NCI-H1105 treated with DMSO at 0.1 percent for 48 hours (cell line): ENCODE results near the gene SMC1A.
"Not testable (repeated sequence)": the region's sequence is repeated elsewhere in the genome, so short reads cannot be mapped to it uniquely, and the experiment has no call there.

Experiments used
- DNase-seq: peaks from one replicate; lab custom pipeline; 2025; lab: John Stamatoyannopoulos, UW

The SMC1A gene

DNA sequence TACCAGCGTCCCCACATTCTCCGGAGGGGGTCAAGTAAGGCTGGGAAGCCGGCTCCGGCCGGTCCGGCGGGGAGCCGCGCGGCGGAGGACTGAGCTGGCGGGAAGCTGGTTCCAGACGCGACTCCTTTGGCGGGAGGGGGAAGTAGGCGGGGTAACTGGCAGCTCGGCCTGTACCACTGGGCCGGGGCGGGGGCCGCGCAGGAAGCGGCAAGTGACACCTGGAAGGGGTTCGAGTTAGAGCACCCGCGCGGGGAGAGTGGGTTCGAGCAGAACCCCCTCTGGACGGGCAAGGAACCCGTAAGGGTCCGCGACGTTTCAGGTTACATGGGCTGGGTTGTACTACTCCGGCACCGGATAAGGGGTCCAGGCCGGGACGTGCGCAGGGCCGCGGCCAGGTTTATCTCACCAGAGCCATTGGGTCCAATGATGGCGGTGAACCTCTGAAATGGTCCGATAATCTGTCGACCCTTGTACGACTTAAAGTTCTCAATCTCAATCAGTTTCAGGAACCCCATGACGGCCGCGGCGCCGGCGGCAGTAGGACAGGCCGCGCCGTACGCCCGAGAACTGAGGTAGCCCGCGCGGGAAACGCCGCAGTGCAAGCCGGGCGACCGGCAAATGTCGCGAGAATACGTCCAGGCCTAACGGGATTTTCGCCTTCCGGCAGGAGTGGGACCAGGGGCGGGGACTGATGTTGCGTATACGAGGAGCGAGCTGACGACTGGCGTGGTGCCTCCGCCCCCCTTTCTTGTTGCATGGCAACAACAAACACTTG, at the start of gene SMC1A:
SMC1A (minus strand) TSS at position 569 of the 775 bp plus-strand sequence; CDS start at position 515, 54 bp downstream.
- DNase-seq, result peak; percentile 94

DNA sequence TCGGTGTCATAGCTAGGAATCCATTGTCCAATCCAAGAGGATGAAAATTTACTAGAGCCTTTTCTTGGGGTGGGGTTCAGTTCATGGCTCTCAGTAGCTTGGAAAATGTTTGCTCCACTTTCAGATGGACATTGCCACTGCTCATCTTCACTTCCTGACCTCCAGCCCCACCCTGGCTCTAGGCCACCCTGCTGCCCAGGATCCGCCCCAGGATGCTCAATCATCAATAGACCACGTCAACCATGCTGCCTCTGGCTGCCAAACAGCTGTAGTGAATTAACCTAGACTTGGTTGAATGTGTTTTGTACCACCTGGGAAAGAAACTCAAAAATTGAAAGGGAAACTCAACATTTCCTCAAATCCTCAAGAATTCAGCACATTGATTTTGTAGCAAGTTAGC, 48.9 kb upstream of the SMC1A start:
- no peak for DNase-seq

DNA sequence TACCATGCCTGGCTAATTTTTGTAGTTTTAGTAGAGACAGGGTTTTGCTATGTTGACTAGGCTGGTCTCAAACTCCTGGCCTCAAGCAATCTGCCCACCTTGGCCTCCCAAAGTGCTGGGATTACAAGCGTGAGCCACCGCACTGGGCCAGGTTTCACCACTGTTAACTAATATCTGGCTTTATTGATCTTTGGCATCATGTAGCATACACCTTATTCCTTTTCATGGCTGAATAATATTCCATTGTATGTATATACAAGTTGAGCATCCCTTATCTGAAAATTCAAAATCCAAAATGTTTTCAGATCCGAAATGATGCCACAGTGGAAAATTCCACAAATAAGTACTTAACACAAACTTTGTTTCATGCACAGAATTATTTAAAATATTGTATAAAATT, 46.2 kb upstream of the SMC1A start:
- DNase-seq, result not testable (repeated sequence)

DNA sequence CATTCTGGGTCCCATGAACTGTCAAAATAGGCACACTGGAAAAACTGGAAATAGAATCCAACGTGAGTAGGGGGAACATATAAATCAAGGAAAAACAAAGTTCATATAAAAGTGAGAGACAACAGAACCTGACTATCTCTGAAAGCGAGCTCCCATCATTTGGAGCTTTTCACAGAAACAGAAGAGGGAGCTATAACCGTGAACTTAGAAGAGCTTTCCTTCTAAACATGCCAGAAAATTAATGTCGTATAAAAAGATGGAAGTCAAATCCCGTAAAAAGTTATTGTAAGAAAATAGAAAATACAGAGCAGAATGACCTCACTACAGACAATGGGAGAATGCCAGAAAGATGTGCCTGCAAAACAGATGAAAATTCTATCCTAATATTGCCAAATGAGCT, 35.6 kb upstream of the SMC1A start:
- no peak for DNase-seq

DNA sequence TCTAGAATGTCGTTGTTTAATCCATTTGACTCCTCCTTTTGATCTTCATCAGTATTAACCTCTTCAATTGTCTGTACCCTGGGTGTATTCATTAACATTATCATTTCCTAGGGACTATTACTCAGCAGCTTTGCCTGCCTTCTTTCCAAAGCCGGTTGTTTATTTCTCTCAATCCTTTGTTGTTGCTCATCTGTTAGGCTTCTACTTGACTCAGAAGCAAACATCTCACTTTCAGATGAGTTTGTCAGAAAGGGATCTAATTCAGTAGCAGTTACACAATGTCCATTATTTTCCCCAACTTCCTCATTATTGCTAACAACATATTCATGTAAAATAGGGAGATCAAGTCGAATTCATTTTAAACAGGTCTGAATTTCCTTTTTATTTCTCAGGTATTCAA, 33.8 kb upstream of the SMC1A start:
- DNase-seq, result no peak

DNA sequence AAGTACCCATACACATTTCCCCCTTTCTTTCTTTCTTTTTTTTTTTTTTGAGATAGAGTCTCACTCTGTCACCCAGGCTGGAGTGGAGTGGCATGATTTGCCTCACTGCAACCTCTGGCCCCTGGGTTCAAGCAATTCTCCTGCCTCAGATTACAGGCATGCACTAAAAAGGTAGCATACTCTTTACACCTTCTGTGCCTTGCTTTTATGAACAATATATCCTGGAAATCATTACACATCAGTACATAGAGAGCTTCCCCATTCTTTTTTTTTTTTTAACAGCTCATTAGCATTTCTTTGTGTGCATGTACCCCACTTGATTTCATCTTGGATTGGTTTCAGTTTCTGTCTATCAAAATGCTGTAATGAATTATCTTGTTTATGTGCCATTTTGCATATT, 30.4 kb upstream of the SMC1A start:
- DNase-seq, result no peak

DNA sequence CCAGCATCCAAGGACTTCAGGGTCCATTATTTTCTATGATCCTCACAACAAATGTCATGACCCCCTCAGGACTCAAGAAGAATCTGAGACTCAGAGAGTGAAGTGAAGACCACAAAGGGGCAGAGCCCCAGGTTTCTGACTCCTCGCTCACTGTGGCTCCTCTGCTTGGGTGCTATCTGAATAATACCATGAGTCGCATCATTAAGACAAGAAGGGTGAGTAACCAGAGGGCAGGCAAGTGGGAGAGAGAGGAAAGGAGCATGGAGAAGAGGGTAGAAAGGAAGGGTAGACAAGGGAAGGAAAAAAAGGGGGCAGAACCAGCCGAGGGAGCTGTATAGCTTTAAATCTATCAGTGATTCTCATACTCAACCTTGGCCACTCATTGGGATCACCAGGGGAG, 27.2 kb upstream of the SMC1A start:
- no peak for DNase-seq

DNA sequence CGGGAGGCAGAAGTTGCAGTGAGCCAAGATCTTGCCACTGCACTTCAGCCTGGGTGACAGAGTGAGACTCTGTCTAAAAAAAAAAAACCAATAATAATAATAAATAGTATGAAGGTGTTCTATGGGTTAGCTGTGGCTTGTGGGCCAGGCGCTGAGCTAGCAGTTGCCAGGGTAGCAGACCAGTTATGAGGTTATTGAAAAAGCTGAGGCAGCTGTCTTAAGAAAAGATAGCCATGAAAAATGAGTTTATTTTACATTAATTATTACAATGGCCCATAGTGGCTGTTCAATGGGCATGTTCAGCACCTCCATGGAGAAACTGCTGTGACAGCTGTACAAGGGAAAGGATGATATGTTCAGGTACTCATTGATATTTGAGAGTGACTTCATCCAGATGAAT, 25.0 kb upstream of the SMC1A start:
- DNase-seq, result no peak

DNA sequence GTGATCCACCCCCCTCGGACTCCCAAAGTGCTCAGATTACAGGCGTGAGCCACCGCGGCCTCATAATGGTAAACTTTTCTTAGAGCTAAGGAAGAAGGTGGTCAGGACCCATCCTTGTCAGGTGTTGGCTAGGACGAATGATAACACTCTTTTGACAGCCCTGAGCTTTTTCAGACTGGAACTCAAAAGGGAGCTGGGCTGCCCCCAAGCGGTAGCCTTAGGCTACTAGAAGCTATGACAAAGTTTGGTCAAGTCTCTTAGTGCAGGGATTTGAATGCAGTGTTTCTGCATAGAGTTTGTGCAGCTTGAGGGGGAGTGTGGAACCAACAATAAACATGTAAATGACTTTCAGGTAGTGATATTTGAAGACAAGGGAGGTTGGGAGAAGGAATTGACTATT, 23.5 kb upstream of the SMC1A start:
- DNase-seq, result no peak

DNA sequence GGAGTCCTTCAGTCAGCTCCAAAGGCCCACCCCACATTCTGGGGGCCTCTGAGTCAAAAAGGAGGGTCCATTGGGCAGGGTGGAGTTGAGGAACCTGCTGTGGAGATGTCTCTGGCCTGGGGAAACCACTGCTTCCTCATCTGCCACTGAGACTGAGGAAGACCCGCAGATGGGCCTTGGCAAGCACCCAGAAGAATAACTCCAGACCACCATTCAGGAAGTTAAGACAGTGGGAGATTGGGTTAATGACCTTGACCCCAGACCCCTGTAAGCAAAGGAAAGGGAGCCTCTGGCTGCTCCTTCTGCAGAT, 19.8 kb upstream of the SMC1A start:
- DNase-seq, result no peak

DNA sequence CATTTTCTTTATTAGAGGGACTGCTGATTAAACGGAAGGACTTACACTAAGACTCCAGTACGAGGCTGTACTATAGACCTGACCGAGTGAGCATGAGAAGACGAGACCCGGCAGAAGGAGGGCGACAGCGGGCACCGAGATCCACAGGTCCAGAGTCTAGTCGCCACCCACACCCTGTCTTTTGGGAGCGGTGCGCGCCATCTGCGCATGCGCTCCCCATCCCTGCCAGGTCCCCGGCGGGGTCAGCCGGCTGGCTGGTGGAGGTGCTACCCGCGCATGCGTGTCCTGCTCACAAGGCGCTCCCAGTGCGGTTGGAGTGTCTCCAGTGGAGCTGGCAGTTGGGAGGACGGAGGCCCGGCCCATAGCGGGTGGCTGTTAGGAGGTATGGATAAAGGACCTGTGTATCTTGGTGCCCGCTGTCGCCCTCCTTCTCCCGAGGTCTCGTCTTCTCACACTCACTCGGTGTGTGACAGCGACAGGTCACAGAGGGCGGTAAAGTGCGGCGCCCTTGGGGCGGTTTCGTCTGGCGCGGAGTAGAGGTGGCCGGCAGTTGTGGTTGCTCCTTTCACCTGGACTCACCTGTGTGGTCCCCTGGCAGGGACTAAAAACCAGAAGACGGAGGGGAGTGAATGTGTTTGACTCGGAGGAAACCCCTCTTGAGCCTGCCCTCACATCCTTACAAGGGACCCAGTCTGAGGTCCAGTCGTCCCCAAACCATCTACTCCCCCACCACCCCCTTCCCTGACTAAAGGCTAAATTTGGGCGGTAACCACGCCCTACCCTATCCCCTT, 19.3 kb upstream of the SMC1A start:
- peak; percentile 84 for DNase-seq

DNA sequence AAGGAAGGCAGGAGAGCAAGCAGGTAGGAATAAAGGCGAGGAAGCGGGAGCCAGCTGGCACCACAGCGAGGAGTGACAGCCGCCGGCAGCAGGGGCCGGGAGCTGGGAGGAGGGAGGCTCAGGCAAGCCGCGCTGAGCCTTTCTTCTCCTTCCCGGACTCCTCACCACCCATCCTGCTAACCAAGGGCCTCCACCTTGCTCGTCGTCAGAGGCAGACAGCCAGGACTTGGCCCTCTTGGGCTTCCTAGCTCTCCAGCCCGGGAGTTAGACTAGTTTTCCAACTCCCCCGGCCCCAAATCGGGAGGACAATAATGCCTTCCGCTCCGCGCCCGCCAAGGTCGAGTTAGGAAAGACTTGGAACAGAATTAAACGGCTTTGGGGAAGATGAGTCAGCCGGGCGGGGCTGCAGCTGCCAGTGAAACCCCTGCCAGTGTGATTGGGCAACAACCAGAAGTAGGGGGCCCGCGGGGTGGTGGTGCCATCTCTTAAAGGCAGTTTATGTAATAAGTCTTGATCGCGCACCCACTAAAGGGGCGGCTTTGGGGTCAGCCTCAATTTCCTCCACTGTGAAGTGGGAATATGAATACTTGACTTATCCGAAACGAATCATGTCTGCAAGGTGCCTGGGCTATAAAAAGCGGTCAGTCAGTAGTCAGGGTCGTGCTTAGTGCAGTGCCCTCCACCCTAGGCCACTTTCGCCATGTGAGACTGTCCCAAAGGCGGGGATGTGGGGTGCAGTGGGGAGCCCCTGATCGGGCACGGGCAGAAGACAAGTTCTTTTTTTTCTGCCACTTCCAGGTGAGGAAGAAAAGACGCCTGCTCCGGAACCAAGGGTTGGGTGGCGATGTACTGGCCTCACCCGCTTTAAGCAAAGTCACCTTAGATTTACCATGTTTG, 18.4 kb upstream of the SMC1A start:
- peak; percentile 17 for DNase-seq

DNA sequence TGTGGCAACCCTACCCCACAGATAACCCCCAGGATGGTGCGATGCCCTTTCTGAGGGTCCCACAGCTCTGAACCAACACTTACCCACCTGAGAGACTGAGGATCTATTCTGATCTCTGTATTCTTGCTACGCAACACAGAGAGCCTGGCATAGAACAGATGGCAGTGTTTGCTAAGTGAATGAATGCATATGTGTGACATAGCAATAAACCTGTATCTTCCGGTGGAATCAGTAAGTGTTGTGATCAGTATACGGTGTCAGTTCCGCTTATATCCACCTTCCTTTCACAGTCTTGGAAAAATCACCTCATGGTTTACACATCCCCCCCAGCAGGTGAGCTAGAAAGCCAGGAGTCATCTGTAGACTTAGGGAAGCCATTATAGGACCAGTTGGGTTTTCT, 17.6 kb upstream of the SMC1A start:
- DNase-seq, result peak; percentile 17

DNA sequence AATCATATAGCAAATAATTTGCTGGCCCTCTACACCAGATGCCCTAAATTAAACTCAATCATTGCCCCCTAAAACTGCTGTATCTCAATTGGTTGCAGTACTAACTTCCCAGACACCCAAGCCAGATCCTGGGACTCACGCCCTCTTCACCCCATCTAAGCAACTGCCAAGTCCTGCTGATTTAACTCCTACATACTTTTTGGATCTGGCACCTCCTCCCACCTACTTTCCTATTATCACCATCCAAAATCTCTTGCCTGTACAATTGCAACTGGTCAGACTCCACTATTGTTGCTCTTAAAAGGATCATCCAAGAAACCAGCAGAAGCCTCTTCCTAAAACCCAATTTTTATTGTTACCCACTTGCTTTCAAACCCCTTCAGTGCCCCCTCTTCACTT, 16.4 kb upstream of the SMC1A start:
- no peak for DNase-seq

DNA sequence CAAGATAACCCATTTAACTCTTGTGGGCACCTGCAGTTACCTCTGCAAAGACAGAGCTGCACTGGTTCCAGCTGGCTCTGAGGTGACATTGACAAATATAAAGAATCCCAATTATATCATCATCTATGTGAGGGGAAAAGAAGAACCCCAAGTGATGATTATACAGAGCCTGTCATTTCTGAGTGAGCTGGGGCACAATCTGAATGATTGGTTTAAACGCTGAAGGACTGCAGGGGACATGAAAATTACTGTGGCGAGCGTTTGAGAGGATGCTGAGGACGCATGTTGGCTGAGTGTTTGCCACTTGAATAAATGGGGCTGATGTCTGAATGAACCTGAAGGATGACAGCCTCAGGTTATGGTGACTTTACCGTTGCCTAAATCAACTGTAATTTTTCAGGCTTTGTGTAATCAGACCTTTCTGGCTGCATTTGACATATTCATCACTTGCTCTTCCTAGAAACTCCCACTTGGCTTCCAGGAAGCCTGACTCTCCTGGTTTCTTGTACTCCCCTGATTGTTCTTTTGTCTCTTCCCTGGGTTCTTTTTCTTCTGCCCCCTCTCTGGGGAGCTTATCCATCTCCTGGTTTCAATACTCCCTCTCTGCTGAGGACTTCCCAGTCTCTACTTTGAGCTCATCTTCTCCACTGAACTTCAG, 15.8 kb upstream of the SMC1A start:
- no peak for DNase-seq

DNA sequence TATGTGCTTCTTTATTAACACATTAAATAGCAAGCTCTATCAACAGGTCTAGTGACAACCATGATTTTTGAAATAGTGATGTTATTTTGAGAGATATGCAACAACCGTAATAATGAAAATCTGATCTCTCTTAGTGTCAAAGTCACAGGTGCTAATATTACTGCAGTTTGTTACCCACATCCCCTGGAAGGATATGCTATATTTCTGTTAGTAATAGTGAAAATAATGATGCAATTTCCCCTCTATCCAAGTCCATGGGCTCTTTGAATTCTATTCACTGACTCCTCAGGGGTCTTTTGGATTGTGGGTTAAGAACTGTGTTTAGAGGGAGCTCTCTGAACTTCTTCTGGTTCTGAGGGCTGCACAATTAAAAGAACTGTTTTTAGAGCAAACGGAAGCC, 14.8 kb upstream of the SMC1A start:
- DNase-seq, result no peak

DNA sequence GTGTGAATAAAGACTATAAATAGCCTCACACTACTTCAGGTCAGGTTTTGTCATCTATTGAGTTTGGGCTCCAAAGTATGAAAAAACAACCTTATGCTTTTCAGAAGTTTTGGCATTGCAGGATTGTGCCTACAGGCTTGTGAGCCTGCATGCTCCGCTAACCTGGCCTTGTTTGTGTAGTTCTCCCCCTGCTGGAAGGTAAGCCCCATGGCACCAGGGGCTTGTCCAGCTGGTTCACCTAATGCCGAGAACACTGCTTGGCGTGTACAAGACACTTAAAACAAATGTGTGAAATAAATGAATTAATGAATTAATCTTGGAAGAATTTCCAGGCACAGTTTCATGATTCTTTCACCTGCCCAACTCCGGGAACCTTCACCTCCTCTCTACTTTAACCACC, 13.5 kb upstream of the SMC1A start:
- DNase-seq, result peak; percentile 56

DNA sequence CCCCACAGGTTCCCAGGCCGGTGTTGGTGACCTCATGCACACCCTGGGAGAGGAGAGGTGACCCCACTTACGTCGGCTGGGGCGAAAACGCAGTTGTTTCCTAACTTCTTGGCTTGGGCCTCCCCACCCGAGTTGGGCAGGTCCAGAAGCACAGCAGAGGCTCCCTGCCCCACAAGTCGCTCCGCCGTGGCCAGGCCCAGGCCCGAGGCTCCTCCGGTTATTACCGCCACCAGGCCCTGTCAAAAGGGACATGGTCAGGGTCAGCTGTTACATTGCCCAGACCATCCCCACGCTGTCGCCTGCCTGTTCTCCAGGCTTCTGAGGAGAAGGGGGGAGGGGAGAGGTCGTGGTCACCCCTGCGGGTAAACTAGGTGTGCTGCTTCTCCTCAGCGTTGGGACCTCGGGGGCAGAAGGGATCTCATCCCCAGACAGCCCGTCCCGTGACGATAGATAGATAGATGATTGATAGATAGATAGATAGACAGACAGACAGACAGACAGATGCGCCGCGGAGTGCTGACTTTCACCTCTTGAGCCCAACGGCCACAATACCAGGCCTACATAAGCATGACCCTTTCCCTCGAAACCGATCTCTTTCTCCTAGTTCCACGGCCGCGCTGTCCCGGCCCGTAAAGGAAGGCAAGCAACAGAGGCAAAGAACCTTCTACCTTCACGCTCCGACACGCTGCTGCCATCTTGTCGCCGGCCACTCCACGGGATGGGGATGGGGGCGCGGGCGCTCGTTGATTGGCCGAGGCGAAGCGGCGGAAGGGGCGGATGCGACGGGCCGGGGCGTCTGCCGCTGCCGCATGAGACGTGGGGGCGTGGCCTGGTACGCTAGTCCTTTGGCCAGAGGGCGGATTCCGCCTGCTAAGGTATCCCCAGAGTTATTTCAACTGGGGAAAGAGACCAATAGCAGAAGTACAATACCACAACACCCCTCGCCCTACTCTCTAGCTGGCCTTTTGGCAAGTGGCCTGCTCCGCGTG, 11.5 kb upstream of the SMC1A start, which contains the start of gene HSD17B10:
HSD17B10 (minus strand) TSS at position 720 of the 989 bp plus-strand sequence; CDS start at position 695, 25 bp downstream.
- DNase-seq, result peak; percentile 81

DNA sequence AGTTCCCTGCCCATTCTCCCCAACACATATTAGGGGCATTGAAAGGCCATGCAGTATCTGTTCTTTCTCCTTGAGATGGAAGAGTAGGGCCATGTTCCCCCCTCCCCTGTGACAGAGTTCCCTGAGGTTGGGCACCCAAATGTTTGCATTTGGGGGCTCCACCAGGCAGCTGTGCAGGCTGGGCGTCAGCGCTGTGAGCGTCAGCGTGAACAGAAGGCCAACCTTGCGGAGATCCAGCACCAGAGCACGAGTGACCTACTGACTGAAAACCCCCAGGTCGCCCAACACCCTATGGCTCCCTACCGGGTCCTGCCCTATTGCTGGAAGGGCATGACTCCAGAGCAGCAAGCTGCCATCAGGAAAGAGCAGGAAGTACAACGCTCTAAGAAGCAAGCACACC, 7.8 kb upstream of the SMC1A start:
- no peak for DNase-seq

DNA sequence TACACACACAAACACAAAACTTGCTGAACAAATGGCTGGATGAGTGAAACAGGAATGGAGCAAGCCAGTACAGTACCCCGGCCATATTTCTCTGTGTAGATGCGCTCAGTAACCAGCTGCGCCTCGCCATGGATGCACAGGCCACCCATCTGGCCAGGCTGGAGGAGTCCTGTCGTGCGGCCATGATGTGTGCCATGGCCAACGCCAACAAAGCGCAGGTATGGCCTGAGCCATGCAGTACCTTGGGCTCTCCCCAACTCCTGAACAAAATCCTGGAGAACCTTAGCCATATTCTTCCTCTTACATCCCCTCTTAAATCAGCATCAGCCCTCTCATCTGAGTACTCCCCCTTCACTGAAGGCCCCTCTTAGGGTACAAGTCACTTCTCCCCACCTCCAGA, 7.3 kb upstream of the SMC1A start:
- DNase-seq, result no peak

DNA sequence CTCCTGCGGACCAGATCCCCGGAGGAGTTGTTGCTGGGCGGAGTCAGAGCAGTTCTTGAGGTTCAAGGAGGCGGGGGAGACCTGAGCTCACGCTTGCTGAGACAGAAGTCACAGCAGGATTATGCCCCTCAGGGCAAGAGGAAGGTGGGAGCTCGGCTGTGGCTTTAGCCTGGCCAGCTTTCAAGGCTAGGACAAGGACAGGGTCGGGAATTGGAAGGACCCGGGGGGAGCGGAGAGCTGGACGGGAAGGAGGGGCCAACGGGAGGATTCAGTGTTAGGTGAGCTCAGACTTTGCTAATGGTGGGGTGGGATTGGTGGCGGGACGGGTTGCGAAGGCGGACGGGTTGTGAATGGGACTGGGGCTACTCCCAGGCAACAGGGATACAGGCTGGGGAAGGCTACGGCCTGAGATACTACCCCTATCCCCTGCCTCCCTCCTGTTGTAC, 430 bp upstream of the SMC1A start, which contains the start of gene RIBC1:
RIBC1 (plus strand) TSS at position 13 of the 446 bp plus-strand sequence. CDS start 3,404 bp downstream, outside the sequence.
- DNase-seq, result no peak
